ENCODE data around the gene CPT1A. TPM values are rescaled to one million over a fixed set of nuclear protein-coding genes. Genes with fewer than 3 reads are reported as not detected.
A peak's percentile ranks its signal among the peaks of the same experiment; 100 is the strongest.

CPT1A gene
- total RNA-seq, 2 donors from 2014 or later, result 26.7 to 32.3 TPM

DNA sequence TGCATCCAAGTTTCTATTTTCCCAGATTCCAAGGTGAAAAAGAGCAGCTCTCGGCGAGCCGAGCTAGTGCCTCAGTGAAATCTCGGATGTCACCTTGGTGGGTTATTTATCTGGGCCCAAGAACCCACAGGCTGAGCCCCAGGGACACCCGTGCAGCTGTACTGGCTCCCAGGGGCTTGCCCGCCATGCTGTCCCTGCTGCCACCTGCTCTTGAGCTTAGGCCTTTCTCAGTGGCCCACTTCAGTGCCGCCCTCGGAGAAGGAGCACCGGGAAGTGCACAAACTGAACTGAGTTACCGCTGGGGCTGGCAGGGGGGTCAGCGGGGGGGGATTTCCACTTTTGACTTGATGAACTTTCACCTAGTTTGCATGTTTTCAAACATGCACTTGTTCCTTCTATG lies 27.9 kb downstream of the CPT1A start:
- H3K27me3 Mint-ChIP-seq, result no peaks in the 10 kb centered on the region
- ATAC-seq, result no peak
- H3K27ac Mint-ChIP-seq, result no peak overlapping the region
- DNase-seq (ENCODE audit: low spot score), result no peak
- no peaks in the 10 kb centered on the region for H3K9me3 Mint-ChIP-seq
- H3K4me1 Mint-ChIP-seq (ENCODE audit: low read depth in 2 of 2), result peaks cover 21 to 24% of the 10 kb centered on the region in 2 donors
- H3K36me3 Mint-ChIP-seq, result no peaks in the 10 kb centered on the region
- no peak overlapping the region for H3K4me3 Mint-ChIP-seq

DNA sequence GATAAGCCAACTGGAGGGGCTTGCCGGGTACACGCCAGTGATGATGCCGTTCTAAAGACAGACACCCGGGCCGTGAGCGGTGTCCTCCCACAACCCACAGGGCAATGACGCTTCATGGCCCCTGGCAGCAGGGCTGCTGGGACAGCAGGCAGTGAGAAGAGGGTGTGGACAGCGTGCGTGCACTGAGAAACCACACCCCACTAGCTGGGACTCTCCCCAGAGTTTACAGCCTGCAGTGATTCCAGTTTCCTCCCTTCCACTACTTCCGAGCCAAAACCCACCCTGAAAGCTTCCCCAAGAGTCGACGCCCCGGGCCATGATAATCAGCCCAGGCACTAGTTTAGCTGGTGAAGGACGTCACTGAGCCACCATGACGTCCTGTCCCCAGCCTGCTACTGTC lies 29.2 kb downstream of the CPT1A start:
- no peaks in the 10 kb centered on the region for H3K9me3 Mint-ChIP-seq
- H3K4me1 Mint-ChIP-seq (ENCODE audit: low read depth in 2 of 2), result peaks cover 13 to 15% of the 10 kb centered on the region in 2 donors
- H3K4me3 Mint-ChIP-seq, result no peak overlapping the region
- H3K27me3 Mint-ChIP-seq, result no peaks in the 10 kb centered on the region
- H3K27ac Mint-ChIP-seq, result no peak overlapping the region
- H3K36me3 Mint-ChIP-seq, result no peaks in the 10 kb centered on the region
- ATAC-seq (no peak), DNase-seq (ENCODE audit: low spot score) (no peak)

DNA sequence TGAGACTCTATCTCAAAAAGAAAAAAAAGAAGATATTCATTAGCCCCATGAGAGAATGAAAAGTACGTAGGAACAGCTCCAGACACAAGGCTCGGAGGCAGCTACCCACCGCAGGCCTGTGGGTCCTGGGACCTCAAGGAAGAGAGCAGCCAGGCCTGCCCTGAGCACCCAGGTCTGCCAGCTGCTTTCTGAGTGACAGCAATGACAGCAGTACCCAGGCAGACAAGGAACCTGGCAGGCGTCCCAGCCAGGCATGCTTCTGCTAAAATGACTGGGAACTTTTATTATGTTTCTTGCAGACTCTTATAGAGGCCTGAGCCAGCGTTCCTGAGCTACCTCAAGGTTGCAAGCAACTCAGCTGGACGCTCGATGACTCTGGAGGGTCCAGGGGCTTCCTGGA lies 31.6 kb downstream of the CPT1A start:
- peaks cover 0 to 3% of the 10 kb centered on the region in 2 donors for H3K4me1 Mint-ChIP-seq (ENCODE audit: low read depth in 2 of 2)
- DNase-seq (ENCODE audit: low spot score) (no peak), ATAC-seq (no peak)
- no peak overlapping the region for H3K4me3 Mint-ChIP-seq
- peak overlapping the region in 1 of 2 donors; percentile 33 for H3K27ac Mint-ChIP-seq
- H3K36me3 Mint-ChIP-seq, result no peaks in the 10 kb centered on the region
- no peaks in the 10 kb centered on the region for H3K9me3 Mint-ChIP-seq
- H3K27me3 Mint-ChIP-seq, result no peaks in the 10 kb centered on the region

DNA sequence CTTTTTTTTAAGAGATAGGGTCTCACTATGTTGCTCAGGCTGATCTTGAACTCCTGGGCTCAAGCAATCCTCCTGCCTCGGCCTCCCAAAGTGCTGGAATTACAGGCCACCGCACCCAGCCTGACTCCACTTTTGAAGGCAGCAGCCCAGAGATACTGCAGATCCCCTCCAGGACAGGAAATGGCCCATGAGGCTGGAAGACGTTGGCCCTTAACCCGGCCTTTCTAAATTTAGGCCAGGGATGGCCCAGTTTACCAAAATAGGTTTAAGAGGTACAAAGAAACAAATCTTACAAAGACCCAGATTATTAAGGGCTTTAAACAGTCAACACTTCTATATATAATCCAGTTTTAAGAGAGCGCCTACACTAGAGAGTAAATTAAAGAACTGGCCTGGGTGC lies 32.2 kb downstream of the CPT1A start:
- no peak for DNase-seq (ENCODE audit: low spot score)
- H3K4me3 Mint-ChIP-seq, result no peak overlapping the region
- ATAC-seq, result no peak
- peaks cover 0 to 3% of the 10 kb centered on the region in 2 donors for H3K4me1 Mint-ChIP-seq (ENCODE audit: low read depth in 2 of 2)
- no peaks in the 10 kb centered on the region for H3K36me3 Mint-ChIP-seq
- H3K9me3 Mint-ChIP-seq, result no peaks in the 10 kb centered on the region
- H3K27me3 Mint-ChIP-seq, result no peaks in the 10 kb centered on the region
- H3K27ac Mint-ChIP-seq, result peak overlapping the region in 1 of 2 donors; percentile 33

DNA sequence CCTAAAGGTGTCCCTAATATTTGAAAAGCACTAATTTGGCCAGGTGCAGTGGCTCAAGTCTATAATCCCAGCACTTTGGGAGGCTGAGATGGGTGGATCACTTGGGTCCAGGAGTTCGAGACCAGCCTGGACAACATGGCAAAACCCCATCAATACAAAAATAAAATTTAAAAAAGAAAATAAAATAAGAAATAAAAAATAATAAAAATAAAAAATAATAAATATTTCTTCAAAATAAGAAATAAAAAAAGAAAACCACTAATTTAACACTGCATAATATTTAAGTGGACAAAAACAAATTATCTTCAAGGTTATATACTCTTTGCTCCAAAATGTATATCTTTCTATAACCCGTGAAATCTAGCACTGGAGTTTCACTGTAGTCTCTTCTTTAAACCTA lies 32.9 kb downstream of the CPT1A start:
- H3K9me3 Mint-ChIP-seq, result no peaks in the 10 kb centered on the region
- H3K36me3 Mint-ChIP-seq, result no peaks in the 10 kb centered on the region
- no peak for DNase-seq (ENCODE audit: low spot score)
- H3K27me3 Mint-ChIP-seq, result no peaks in the 10 kb centered on the region
- peaks cover 0 to 3% of the 10 kb centered on the region in 2 donors for H3K4me1 Mint-ChIP-seq (ENCODE audit: low read depth in 2 of 2)
- no peak overlapping the region for H3K4me3 Mint-ChIP-seq
- no peak overlapping the region for H3K27ac Mint-ChIP-seq
- ATAC-seq, result no peak

DNA sequence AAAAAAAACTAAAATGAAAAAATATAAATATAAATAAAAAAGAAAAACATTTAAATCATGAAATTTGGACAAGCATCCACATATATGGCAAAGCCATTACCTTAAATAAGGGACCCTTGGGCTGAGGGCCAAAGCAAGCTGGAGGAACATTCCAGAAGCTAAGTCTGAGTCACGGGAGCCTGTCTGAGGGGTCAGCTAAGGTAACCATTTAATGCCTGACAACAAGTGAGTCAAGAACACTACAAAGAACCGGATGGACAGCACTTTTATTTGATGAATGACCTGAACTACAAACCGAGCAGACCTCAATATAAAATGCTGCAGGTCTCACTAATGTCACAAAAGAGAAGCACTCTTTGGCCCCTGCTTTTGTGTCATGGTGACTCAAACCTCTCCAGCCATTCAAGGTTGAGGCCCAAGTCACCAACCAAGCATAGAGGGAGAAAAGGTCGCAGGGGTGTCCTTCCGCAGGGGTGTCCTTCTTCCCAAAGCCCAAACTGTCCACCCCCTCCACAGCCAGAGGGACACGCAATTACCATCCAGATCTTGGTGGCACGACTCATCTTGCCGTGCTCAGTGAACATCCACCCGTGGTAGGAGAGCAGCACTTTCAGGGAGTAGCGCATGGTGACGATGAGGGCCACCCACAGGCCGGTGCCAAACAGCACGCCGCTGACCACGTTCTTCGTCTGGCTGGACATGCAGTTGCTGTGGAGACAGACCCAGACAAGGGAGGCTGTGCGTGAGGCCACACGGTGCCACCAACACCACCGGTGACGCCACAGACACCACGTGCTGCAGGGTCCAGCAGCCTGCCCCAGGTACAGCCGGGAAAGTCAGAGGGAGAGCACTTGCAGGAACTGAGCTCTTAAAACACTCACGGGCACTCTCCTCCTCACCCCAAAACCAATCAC lies 34.5 kb downstream of the CPT1A start:
- Mint-ChIP-seq H3K36me3 (peaks cover 4% of the 10 kb centered on the region), H3K4me3 (no peak overlapping the region), H3K27me3 (no peaks in the 10 kb centered on the region), H3K9me3 (no peaks in the 10 kb centered on the region), H3K4me1 (ENCODE audit: low read depth in 2 of 2) (peaks cover 0 to 3% of the 10 kb centered on the region in 2 donors), H3K27ac (no peak overlapping the region)
- ATAC-seq, result no peak
- no peak for DNase-seq (ENCODE audit: low spot score)

DNA sequence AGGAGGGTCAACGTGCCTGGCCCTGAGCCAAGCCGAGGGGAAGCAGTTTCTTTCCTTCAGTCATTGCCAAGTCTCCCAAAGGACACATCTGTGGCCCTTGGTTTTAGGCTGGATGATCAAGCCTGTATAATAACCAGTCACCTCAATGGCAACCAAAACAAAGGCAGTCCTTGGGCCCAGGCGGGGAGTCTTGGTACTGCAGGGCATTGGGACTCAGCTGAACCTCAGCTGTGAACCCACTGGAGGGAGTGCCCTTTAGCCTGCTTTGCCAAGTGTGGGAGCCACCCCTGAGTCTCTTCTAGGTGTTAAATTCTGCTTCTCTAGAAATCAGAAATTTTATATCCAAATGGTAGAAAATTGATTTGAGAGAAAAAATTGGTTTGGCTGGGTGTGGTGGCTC lies 36.9 kb downstream of the CPT1A start:
- DNase-seq (ENCODE audit: low spot score) (no peak), ATAC-seq (no peak)
- Mint-ChIP-seq H3K27ac (no peak overlapping the region), H3K4me3 (no peak overlapping the region), H3K36me3 (peaks cover 4% of the 10 kb centered on the region), H3K9me3 (no peaks in the 10 kb centered on the region), H3K27me3 (no peaks in the 10 kb centered on the region), H3K4me1 (ENCODE audit: low read depth in 2 of 2) (peaks cover 0 to 3% of the 10 kb centered on the region in 2 donors)

DNA sequence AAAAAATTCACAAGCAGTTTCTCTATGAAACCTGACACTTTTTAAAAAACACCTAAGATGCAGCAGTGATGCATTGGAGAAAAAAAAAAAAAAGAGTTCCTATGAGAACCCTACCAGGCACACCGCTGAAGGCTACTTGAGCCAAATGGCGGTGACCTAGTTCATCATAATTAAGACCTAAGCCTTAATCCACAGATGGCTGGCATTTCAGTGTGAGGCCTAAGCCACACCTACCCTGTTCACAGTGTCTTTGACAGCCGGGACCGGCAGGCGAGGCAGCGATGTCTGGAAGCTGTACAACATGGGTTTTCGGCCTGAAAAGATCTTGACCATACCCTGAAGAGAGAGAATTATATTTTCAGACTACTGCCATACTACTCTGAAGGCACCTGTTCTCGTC lies 38.0 kb downstream of the CPT1A start:
- ATAC-seq (no peak), DNase-seq (ENCODE audit: low spot score) (no peak)
- H3K9me3 Mint-ChIP-seq, result no peaks in the 10 kb centered on the region
- H3K4me3 Mint-ChIP-seq, result no peak overlapping the region
- no peak overlapping the region for H3K27ac Mint-ChIP-seq
- no peaks in the 10 kb centered on the region for H3K27me3 Mint-ChIP-seq
- H3K4me1 Mint-ChIP-seq (ENCODE audit: low read depth in 2 of 2), result no peaks in the 10 kb centered on the region
- peaks cover 4% of the 10 kb centered on the region for H3K36me3 Mint-ChIP-seq

DNA sequence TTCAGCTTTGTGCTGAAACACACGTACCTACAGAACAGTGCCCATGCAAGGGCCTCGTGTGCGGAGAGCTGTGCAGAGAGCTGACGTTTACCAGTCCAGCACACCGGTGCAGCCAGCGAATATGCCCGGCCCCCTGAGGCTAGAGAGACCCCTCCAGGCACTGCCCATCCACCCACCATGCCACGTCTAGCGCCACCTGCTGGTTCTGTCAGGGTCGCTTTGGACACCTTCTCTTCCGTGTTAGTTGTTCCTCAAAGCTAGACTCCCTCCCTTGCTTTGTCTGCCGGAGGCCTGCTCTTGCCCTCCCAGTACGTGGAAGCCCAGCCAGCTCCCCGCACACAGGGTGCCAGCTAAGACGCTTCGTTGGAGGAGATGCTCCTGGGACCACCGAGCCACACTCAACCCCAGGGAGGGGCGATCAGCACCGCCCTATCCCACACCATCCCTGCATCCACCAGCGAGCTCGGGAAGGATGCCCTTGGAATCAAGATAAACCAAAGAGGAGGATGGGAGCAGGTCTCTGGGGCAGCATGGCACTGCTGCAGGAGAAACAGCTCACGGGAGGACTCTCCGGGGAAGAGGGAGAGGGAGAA lies 43.4 kb downstream of the CPT1A start:
- Mint-ChIP-seq H3K4me3 (no peak overlapping the region), H3K27ac (no peak overlapping the region), H3K36me3 (peaks cover 16% of the 10 kb centered on the region), H3K4me1 (ENCODE audit: low read depth in 2 of 2) (no peaks in the 10 kb centered on the region), H3K27me3 (no peaks in the 10 kb centered on the region), H3K9me3 (no peaks in the 10 kb centered on the region)
- DNase-seq (ENCODE audit: low spot score), result no peak
- no peak for ATAC-seq

DNA sequence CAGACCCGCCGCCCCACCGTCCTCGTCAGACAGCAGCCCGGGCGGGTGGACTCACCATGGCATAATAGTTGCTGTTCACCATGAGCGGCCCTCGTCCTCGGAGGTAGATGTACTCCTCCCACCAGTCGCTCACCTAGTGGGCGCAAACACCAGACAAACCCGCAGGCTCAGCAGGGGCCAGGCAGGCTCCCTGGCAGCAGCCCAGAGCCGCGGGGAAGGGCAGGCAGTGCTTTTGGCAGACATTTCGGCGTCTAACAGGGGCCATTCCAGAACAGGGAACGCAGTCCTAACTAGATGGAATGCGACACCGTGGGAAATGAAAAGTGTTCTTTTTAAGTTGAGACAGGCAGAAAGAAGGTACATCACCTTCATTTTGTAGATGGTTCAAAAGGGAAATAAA lies 44.9 kb downstream of the CPT1A start:
- Mint-ChIP-seq H3K27me3 (no peaks in the 10 kb centered on the region), H3K36me3 (peaks cover 12% of the 10 kb centered on the region), H3K4me1 (ENCODE audit: low read depth in 2 of 2) (no peaks in the 10 kb centered on the region), H3K9me3 (no peaks in the 10 kb centered on the region), H3K27ac (no peak overlapping the region), H3K4me3 (no peak overlapping the region)
- ATAC-seq (no peak), DNase-seq (ENCODE audit: low spot score) (no peak)

DNA sequence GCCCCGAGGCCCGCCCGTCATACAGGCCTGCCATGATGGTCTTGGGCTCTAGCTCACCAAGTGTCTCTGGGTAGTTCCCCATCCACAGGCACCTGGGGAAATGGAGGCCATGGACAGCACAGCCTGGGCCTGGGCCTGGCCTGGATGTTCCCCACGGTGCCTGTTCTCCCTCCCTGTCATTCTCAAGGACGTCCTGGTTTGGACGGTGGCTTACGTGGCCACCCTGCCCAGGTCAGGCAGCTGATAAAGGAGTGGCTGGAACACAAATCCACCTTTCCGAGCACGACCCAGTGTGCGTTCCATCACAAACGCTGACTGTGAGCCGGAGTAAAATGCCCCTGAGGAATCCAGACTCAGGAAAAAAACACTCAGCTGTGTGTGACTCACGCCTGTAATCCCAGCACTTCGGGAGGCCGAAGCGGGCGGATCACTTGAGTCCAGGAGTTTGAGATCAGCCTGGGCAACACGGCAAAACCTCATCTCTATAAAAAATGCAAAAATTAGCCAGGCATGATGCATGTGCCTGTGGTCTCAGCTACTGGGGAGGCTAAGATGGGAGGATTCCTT lies 49.2 kb downstream of the CPT1A start:
- ATAC-seq, result no peak
- H3K27me3 Mint-ChIP-seq, result no peaks in the 10 kb centered on the region
- H3K9me3 Mint-ChIP-seq, result no peaks in the 10 kb centered on the region
- DNase-seq (ENCODE audit: low spot score), result no peak
- H3K27ac Mint-ChIP-seq, result no peak overlapping the region
- H3K36me3 Mint-ChIP-seq, result peaks cover 12% of the 10 kb centered on the region
- H3K4me1 Mint-ChIP-seq (ENCODE audit: low read depth in 2 of 2), result no peaks in the 10 kb centered on the region
- H3K4me3 Mint-ChIP-seq, result no peak overlapping the region

DNA sequence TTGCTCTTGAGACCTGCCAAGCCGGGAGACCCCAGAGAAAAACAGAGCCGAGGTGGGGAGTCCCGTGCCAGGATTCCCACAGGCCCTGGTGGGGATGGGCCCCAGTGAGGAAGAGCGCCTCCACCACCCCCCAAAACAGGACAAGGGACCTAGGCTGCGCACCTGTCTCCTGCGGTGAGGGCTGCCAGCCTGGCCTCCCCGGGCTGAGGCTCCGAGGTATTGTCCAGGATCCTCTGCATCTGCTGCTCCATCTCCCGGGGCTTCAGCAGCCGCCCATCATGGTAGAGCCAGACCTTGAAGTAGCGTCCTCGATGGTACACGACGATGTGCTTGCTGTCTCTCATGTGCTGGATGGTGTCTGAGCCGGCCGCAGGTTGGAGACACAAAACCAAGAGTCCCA lies 57.1 kb downstream of the CPT1A start:
- Mint-ChIP-seq H3K36me3 (no peaks in the 10 kb centered on the region), H3K9me3 (no peaks in the 10 kb centered on the region), H3K27me3 (no peaks in the 10 kb centered on the region), H3K4me1 (ENCODE audit: low read depth in 2 of 2) (peaks cover 0 to 4% of the 10 kb centered on the region in 2 donors), H3K4me3 (no peak overlapping the region), H3K27ac (no peak overlapping the region)
- ATAC-seq (no peak), DNase-seq (ENCODE audit: low spot score) (no peak)

DNA sequence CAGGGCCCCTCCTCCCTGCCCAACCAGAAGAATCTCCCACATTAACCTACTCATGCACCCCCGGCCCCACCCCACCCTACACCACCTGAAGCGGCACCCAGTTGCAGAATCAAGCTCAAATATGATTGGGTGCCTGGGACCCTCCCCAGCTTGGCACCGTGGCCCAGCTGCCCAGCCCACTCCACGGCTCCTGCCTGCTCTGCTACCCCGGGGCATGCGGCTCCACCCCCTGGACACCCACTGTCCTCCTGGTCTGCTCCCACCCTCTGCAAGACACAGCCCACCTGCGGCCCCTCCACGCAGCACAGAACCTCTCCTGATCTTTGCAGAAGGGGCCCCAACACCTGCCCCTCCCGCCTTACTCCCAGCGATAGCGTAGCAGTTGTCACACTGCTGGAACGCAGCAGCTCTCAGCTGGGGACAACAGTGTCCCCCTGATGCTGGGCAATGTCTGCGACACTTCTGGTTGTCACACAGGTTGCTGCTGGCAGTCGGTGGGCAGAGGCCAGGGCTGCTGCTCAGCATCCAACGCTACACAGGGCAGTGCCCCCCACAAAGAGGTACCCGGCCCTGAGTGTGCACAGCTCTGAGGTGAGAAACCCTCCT lies 58.4 kb downstream of the CPT1A start:
- DNase-seq (ENCODE audit: low spot score) (peak; percentile 59), ATAC-seq (no peak)
- H3K4me1 Mint-ChIP-seq (ENCODE audit: low read depth in 2 of 2), result peaks cover 0 to 4% of the 10 kb centered on the region in 2 donors
- H3K27ac Mint-ChIP-seq, result no peak overlapping the region
- H3K27me3 Mint-ChIP-seq, result no peaks in the 10 kb centered on the region
- H3K9me3 Mint-ChIP-seq, result no peaks in the 10 kb centered on the region
- no peaks in the 10 kb centered on the region for H3K36me3 Mint-ChIP-seq
- no peak overlapping the region for H3K4me3 Mint-ChIP-seq

DNA sequence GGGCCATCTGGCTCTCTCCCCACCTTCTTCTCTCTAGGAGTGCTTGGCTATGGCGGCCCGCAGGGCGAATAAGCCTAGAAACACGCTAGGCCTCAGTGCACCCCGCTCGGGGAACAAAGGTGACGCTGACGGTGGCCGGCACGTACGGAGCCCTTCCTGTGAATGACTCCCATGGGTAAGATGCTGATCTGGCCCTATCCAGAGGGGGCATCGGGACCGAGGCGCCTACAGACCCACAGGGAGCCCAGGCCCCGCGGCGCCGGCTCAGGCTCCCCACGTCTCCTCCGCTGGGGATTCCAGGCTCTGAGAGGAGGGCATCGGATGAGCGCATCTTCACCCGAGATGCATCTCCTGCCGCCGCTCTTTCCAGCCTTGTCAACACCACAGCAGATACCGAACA lies 59.0 kb downstream of the CPT1A start:
- Mint-ChIP-seq H3K27me3 (no peaks in the 10 kb centered on the region), H3K27ac (no peak overlapping the region), H3K36me3 (peaks cover 5% of the 10 kb centered on the region), H3K9me3 (no peaks in the 10 kb centered on the region), H3K4me3 (no peak overlapping the region), H3K4me1 (ENCODE audit: low read depth in 2 of 2) (peaks cover 0 to 4% of the 10 kb centered on the region in 2 donors)
- ATAC-seq, result peak in 1 of 2 donors; percentile 32
- peak; percentile 49 for DNase-seq (ENCODE audit: low spot score)
